Transverse colon (tissue), 4 donors: ENCODE data around the gene GNG12. TPM values are rescaled to one million over a fixed set of nuclear protein-coding genes. Genes with fewer than 3 reads are reported as not detected.
A peak's percentile ranks its signal among the peaks of the same experiment; 100 is the strongest.

Source experiments
- DNase-seq: peaks from one replicate; pipeline ENCODE4 v3.0.0-alpha.2; 2019
- H3K27ac ChIP-seq, 4 donors: fragments of 200-600 bp; sonication (generic); 2 replicates each; pipeline ENCODE4 v1.5.1; 2016 to 2018; ENCODE audit warnings: inconsistent platforms in 4 of 4
- H3K27me3 ChIP-seq: fragments of 200-600 bp; sonication (generic); 2 replicates; pipeline ENCODE4 v1.5.1; 2017; ENCODE audit warnings: inconsistent platforms
- H3K36me3 ChIP-seq, 4 donors: fragments of 200-600 bp; sonication (generic); 2 replicates each; pipeline ENCODE4 v1.5.1; 2017 to 2019; ENCODE audit warnings: inconsistent platforms in 4 of 4
- H3K4me1 ChIP-seq, 4 donors: fragments of 200-600 bp; sonication (generic); 2 replicates each; pipeline ENCODE4 v1.5.1; 2017 to 2020; ENCODE audit warnings: inconsistent platforms in 4 of 4
- H3K4me3 ChIP-seq, 4 donors: fragments of 200-600 bp; sonication (generic); 1 replicate in 1 of 4; 2 replicates in 3 of 4; pipeline versions ENCODE4 v1.5.1 to v1.6.1; 2017 to 2019; ENCODE audit warnings: inconsistent platforms in 4 of 4
- H3K9me3 ChIP-seq, 2 donors: fragments of 200-600 bp; sonication (generic); 2 replicates each; pipeline ENCODE4 v1.5.1; 2017 to 2019; ENCODE audit warnings: inconsistent platforms in 2 of 2
- CTCF ChIP-seq, 5 experiments: fragments of 200-600 bp in 3 of 5; fragments of 450-650 bp in 2 of 5; sonication (generic) in 3 of 5; IDR thresholded peaks; 1 replicate in 2 of 5; 2 replicates in 3 of 5; pipeline ENCODE4 v1.5.1; 2016 to 2017; ENCODE audit warnings: antibody characterized with exemption in 5 of 5, inconsistent platforms in 3 of 5, mild to moderate bottlenecking in 2 of 5, moderate library complexity in 1 of 5
- EP300 ChIP-seq: sonication (generic); formaldehyde crosslinking; IDR thresholded peaks from one replicate; pipeline ENCODE4 v1.6.1; 2017; ENCODE audit warnings: antibody characterized with exemption, low read depth
- POLR2A ChIP-seq: fragments of 450-650 bp; IDR thresholded peaks from one replicate; pipeline ENCODE4 v1.6.1; 2016; ENCODE audit warnings: antibody characterized with exemption, mild to moderate bottlenecking, moderate library complexity
- POLR2AphosphoS5 ChIP-seq, 3 donors: sonication (generic); formaldehyde crosslinking; IDR thresholded peaks; one replicate each; pipeline ENCODE4 v1.6.1; 2016; ENCODE audit warnings: antibody characterized with exemption in 3 of 3
- WGBS, 2 donors: methylation state at CpG; one replicate each; pipeline ENCODE4 v1.1.5; 2018; ENCODE audit warnings: low coverage in 1 of 2; 5-methylcytosine and 5-hydroxymethylcytosine counted together
- in situ Hi-C, 4 donors: fragments of 200-750 bp; cut with MboI; loops; one replicate each; pipeline versions ENCODE4 v1.15.0 to v1.15.1; 2017; ENCODE audit warnings: low sequenced_read_pairs in 3 of 4, low pct_ligation_motif_present in 1 of 4, low pct_unique_long_range_greater_than_20kb in 1 of 4
- intact Hi-C: fragments of 100-400 bp; cut with DNase I; formaldehyde crosslinking; loops from one replicate; pipeline ENCODE4 v1.15.1; 2023; ENCODE audit warnings: low total_unique reads
- total RNA-seq, 4 donors: library from RNA; depleted of rRNA; stranded (reverse); fragments of >200 nt; gene quantifications; one replicate each; pipeline ENCODE4 v1.1.0, GENCODE V29; 2016

Gene GNG12
- total RNA-seq, 4 donors from 2014 or later, result 19.1 to 180 (median 112) TPM

DNA sequence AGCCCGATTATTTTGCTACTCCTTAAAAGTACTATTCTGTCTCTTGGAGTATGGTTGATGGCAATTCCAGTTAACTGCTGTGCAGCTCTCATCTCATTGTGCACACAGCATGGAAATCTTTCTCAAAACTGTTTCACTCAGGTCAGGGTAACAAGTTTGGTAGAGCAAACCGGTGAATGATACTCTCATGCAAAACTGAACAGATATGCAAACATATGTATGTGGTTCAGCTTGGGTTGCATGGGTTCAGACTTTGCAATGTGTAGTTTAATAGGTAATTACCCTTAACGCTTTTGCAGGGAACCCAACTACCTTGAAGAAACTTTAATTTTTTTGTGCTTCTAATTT is 146.1 kb downstream of the GNG12 start:
- TF ChIP-seq POLR2A (no peak), EP300 (no peak), POLR2AphosphoS5 (IDR thresholded peaks at IDR 0.05) (no peak), CTCF (IDR thresholded peaks at IDR 0.05) (no peak)
- peaks cover 8 to 34% (median 28%) of the 10 kb centered on the region in 4 donors for H3K4me1 ChIP-seq

GRCh38 chr1:67686267-67687197 is 146.7 kb downstream of the GNG12 start:
- TF ChIP-seq POLR2A, result peak; percentile 82
- peak; percentile 38 for TF ChIP-seq EP300
- TF ChIP-seq POLR2AphosphoS5 (IDR thresholded peaks at IDR 0.05), result peak; percentile 80 to 92 (median 87)
- TF ChIP-seq CTCF (IDR thresholded peaks at IDR 0.05), result peak in 1 of 5 experiments; percentile 6
- Histone ChIP-seq H3K27ac (peak overlapping the region; percentile 96 to 98 (median 98)), H3K4me3 (peak overlapping the region; percentile 80 to 92 (median 89)), H3K4me1 (peaks cover 8 to 34% (median 28%) of the 10 kb centered on the region in 4 donors), H3K9me3 (no peaks in the 10 kb centered on the region), H3K36me3 (peaks cover 0 to 7% (median 3%) of the 10 kb centered on the region in 4 donors), H3K27me3 (no peaks in the 10 kb centered on the region)
- 0% methylated on average over 9 to 28 of the region's 43 CpGs for WGBS, 2 donors
- DNase-seq, result peak; percentile 80
- intact Hi-C loops, result no loop called here
- in situ Hi-C loops, result loop anchor here in 1 of 4 donors (10.0 kb wide), 1 partner anchor 48 kb away; no protein-coding TSS in a partner anchor

More for the DNA sequence above, 146.1 kb downstream of the GNG12 start:
- no peaks in the 10 kb centered on the region for H3K9me3 ChIP-seq
- no peak for DNase-seq
- WGBS, 2 donors, result 33 to 48% methylated on average over 2 to 3 of the region's 3 CpGs
- peak overlapping the region in 2 of 4 donors; percentile 80 to 88 for H3K4me3 ChIP-seq
- peaks cover 0 to 7% (median 3%) of the 10 kb centered on the region in 4 donors for H3K36me3 ChIP-seq
- no peaks in the 10 kb centered on the region for H3K27me3 ChIP-seq
- peak overlapping the region; percentile 96 to 98 (median 98) for H3K27ac ChIP-seq
- intact Hi-C loops, result no loop called here
- in situ Hi-C loops, result loop anchor here in 1 of 4 donors (10.0 kb wide), 1 partner anchor 48 kb away; no protein-coding TSS in a partner anchor

GRCh38 chr1:67685558-67686266 is 147.6 kb downstream of the GNG12 start:
- Histone ChIP-seq H3K4me1 (peaks cover 8 to 34% (median 28%) of the 10 kb centered on the region in 4 donors), H3K4me3 (peak overlapping the region; percentile 80 to 92 (median 89)), H3K36me3 (peaks cover 0 to 7% (median 3%) of the 10 kb centered on the region in 4 donors), H3K27me3 (no peaks in the 10 kb centered on the region), H3K9me3 (no peaks in the 10 kb centered on the region), H3K27ac (peak overlapping the region; percentile 96 to 98 (median 98))
- in situ Hi-C loops (loop anchor here in 1 of 4 donors (10.0 kb wide), 1 partner anchor 49 kb away; no protein-coding TSS in a partner anchor), intact Hi-C loops (no loop called here)
- 1% methylated on average over 40 of the region's 65 CpGs; no CpG with 5 or more reads in 1 of the 2 donors for WGBS, 2 donors
- no peak for TF ChIP-seq POLR2A
- no peak for TF ChIP-seq EP300
- no peak for TF ChIP-seq CTCF (IDR thresholded peaks at IDR 0.05)
- no peak for TF ChIP-seq POLR2AphosphoS5 (IDR thresholded peaks at IDR 0.05)
- peak; percentile 56 for DNase-seq
